ENCODE data around the gene CASP10. TPM values are rescaled to one million over a fixed set of nuclear protein-coding genes. Genes with fewer than 3 reads are reported as not detected.

Gene CASP10
- total and polyA plus RNA-seq, 2 of the 13 experiments (the other 11 are each of a cell fraction or from before 2014, with no cell fraction given), result 22.2 to 23.8 TPM

GRCh38 chr2:201233812-201234662 is 51.1 kb downstream of the CASP10 start (continued):
- TF ChIP-seq ZNF318 (CRISPR knock-in tag; IDR thresholded peaks at IDR 0.05), result no peak
- no peak for TF ChIP-seq TRAFD1 (CRISPR knock-in tag; IDR thresholded peaks at IDR 0.05; ENCODE audit: borderline replicate concordance)
- no peak for TF ChIP-seq CHD4 (IDR thresholded peaks at IDR 0.05; ENCODE audit: borderline replicate concordance, low read length)
- no peak for TF ChIP-seq FOXO4 (CRISPR knock-in tag; conservative IDR thresholded peaks at IDR 0.05)
- no peak for TF ChIP-seq ZNF616 (CRISPR knock-in tag; IDR thresholded peaks at IDR 0.05; ENCODE audit: low read depth)
- peak; percentile 12; the same call in 1 of the 2 replicates for TF ChIP-seq ARNT2 (CRISPR knock-in tag; IDR thresholded peaks at IDR 0.05; ENCODE audit: low read depth)
- TF ChIP-seq HMG20A (CRISPR knock-in tag; IDR thresholded peaks at IDR 0.05; ENCODE audit: borderline replicate concordance), result no peak
- no peak for TF ChIP-seq ZNF737 (CRISPR knock-in tag; IDR thresholded peaks at IDR 0.05; ENCODE audit: borderline replicate concordance)
- no peak for TF ChIP-seq RAD21 (CRISPR knock-in tag; IDR thresholded peaks at IDR 0.05)
- no peak for TF ChIP-seq SKIL (CRISPR knock-in tag; IDR thresholded peaks at IDR 0.05; ENCODE audit: borderline replicate concordance)

All from HepG2 (cell line).